A549 (cell line): Measurements from ENCODE around the gene MAN1A2. TPM values are rescaled to one million over a fixed set of nuclear protein-coding genes. Genes with fewer than 3 reads are reported as not detected.

Experiments
- ATAC-seq, 2 experiments: fragments of 200-7000 bp in 1 of 2; fragments of >200 bp in 1 of 2; cut with Nextera tagmentation in 1 of 2; cut with Tn5 transposase in 1 of 2; 3 replicates each; pipeline versions ENCODE4 v1.8.0 to v1.9.1; 2018 to 2020; ENCODE audit warnings: mild to moderate bottlenecking in 1 of 2, moderate library complexity in 1 of 2
- CTCF ChIA-PET: fragments of 300-600 bp; sonication (Branson Sonifier 250); formaldehyde crosslinking; extraction: SDS; loops from one replicate; lab custom pipeline; 2021; ENCODE audit warnings: antibody characterized with exemption, inconsistent platforms; lab: Yijun Ruan, JAX
- POLR2A ChIA-PET: fragments of 350-600 bp; formaldehyde crosslinking; extraction: SDS; loops from one replicate; lab custom pipeline; 2021; ENCODE audit warnings: antibody characterized with exemption, inconsistent platforms; lab: Yijun Ruan, JAX
- DNase-seq, 2 experiments: peaks; one replicate each; pipeline versions ENCODE4 v3.0.0 to v3.0.0-alpha.2; 2011 to 2016; ENCODE audit warnings: low read depth in 1 of 2, low spot score in 1 of 2
- FAIRE-seq: peaks from 2 replicates; lab custom pipeline; 2011; peaks lifted over from hg19 to GRCh38; lab: Jason Lieb, UNC
- H3K27ac ChIP-seq, 2 experiments: fragments of >200 bp; sonication (Bioruptor Twin); formaldehyde crosslinking; 3 replicates each; pipeline ENCODE4 v1.5.1; 2016 to 2017
- H3K4me1 ChIP-seq: fragments of >200 bp; sonication (Bioruptor Twin); formaldehyde crosslinking; 3 replicates; pipeline ENCODE4 v1.6.1; 2016
- H3K4me2 ChIP-seq: fragments of >200 bp; sonication (Bioruptor Twin); formaldehyde crosslinking; 3 replicates; pipeline ENCODE4 v1.6.1; 2016
- H3K4me3 ChIP-seq: fragments of >200 bp; sonication (Bioruptor Twin); formaldehyde crosslinking; 3 replicates; pipeline ENCODE4 v1.5.1; 2016
- H3K9me3 ChIP-seq: fragments of >200 bp; sonication (Bioruptor Twin); formaldehyde crosslinking; 3 replicates; pipeline ENCODE4 v1.6.1; 2016
- ATOH8 ChIP-seq: fragments of 250-450 bp; sonication (Bioruptor Pico); IDR thresholded peaks from 2 replicates; pipeline ENCODE4 v1.5.0; 2020; ENCODE audit warnings: low read depth, mild to moderate bottlenecking, moderate library complexity
- CBX2 ChIP-seq: fragments of 200-600 bp; sonication (generic); IDR thresholded peaks from 2 replicates; pipeline ENCODE4 v1.6.1; 2016; ENCODE audit warnings: low read depth, mild to moderate bottlenecking, borderline replicate concordance
- CHD2 ChIP-seq: fragments of 150-350 bp; IDR thresholded peaks from 2 replicates; pipeline ENCODE4 v1.6.1; 2014; ENCODE audit warnings: low read length; ENCODE audit not compliant: partially characterized antibody
- EHMT2 ChIP-seq: fragments of 200-600 bp; sonication (generic); IDR thresholded peaks from 2 replicates; pipeline ENCODE4 v1.6.1; 2016; ENCODE audit warnings: antibody characterized with exemption, low read depth, mild to moderate bottlenecking, moderate library complexity
- FOSL2 ChIP-seq, 2 experiments: fragments of 450-650 bp in 1 of 2; fragments of >200 bp in 1 of 2; sonication (Bioruptor Twin) in 1 of 2; formaldehyde crosslinking; IDR thresholded peaks; 2 replicates each; pipeline versions ENCODE4 v1.5.0 to v1.6.1; 2016 to 2020; ENCODE audit warnings: mild to moderate bottlenecking in 1 of 2, moderate library complexity in 1 of 2
- HEYL ChIP-seq: fragments of 250-450 bp; sonication (Bioruptor Pico); IDR thresholded peaks from 2 replicates; pipeline ENCODE4 v1.8.0; 2021; ENCODE audit warnings: mild to moderate bottlenecking, moderate library complexity
- HOXA7 ChIP-seq: fragments of 250-450 bp; sonication (Bioruptor Pico); IDR thresholded peaks from 2 replicates; pipeline ENCODE4 v1.5.0; 2020; ENCODE audit warnings: mild to moderate bottlenecking, moderate library complexity
- JUN ChIP-seq, 2 experiments: fragments of >200 bp; sonication (Bioruptor Twin); formaldehyde crosslinking; IDR thresholded peaks; 2 replicates in 1 of 2; 3 replicates in 1 of 2; pipeline ENCODE4 v1.6.1; 2016 to 2017
- KDM5A ChIP-seq: fragments of 200-600 bp; sonication (generic); IDR thresholded peaks from 2 replicates; pipeline ENCODE4 v1.6.1; 2016; ENCODE audit warnings: antibody characterized with exemption, mild to moderate bottlenecking
- MAFK ChIP-seq: fragments of 450-650 bp; IDR thresholded peaks from 2 replicates; pipeline ENCODE4 v1.6.1; 2014; ENCODE audit not compliant: partially characterized antibody
- MAX ChIP-seq: IDR thresholded peaks from 2 replicates; pipeline ENCODE4 v1.6.1; 2012
- MYC ChIP-seq: IDR thresholded peaks from 2 replicates; pipeline ENCODE4 v1.6.1; 2012; ENCODE audit warnings: mild to moderate bottlenecking, inconsistent platforms, low read length, improper control_type of control experiment, borderline replicate concordance
- NFE2L2 ChIP-seq: fragments of 150-350 bp; conservative IDR thresholded peaks from 2 replicates; pipeline ENCODE4 v1.6.1; 2014; ENCODE audit warnings: low read length
- NPAS2 ChIP-seq: fragments of 250-450 bp; sonication (Bioruptor Pico); IDR thresholded peaks from 2 replicates; pipeline ENCODE4 v1.8.0; 2022; ENCODE audit warnings: mild to moderate bottlenecking, moderate library complexity, borderline replicate concordance
- NR3C1 ChIP-seq: fragments of >200 bp; sonication (Bioruptor Twin); formaldehyde crosslinking; IDR thresholded peaks from 3 replicates; pipeline ENCODE4 v1.6.1; 2017
- PHF8 ChIP-seq: fragments of 200-600 bp; sonication (generic); IDR thresholded peaks from 2 replicates; pipeline ENCODE4 v1.6.1; 2016; ENCODE audit warnings: low read depth, mild to moderate bottlenecking, antibody characterized with exemption, moderate library complexity, borderline replicate concordance
- POLR2AphosphoS2 ChIP-seq: conservative IDR thresholded peaks from 2 replicates; pipeline ENCODE4 v1.6.1; 2012; ENCODE audit warnings: low read length, improper control_type of control experiment, inconsistent platforms
- RARB ChIP-seq: fragments of 250-450 bp; sonication (Bioruptor Pico); IDR thresholded peaks from 2 replicates; pipeline ENCODE4 v1.8.0; 2021; ENCODE audit warnings: mild to moderate bottlenecking, moderate library complexity
- RFX5 ChIP-seq: fragments of 450-650 bp; IDR thresholded peaks from 2 replicates; pipeline ENCODE4 v1.7.1; 2014; ENCODE audit warnings: antibody characterized with exemption, mild to moderate bottlenecking, moderate library complexity
- SMC3 ChIP-seq: fragments of >200 bp; sonication (Bioruptor Twin); formaldehyde crosslinking; IDR thresholded peaks from 3 replicates; pipeline ENCODE4 v1.6.1; 2018; ENCODE audit warnings: inconsistent platforms
- TFCP2L1 ChIP-seq: fragments of 250-450 bp; sonication (Bioruptor Pico); IDR thresholded peaks from 2 replicates; pipeline ENCODE4 v1.5.0; 2021; ENCODE audit warnings: mild to moderate bottlenecking
- ZSCAN20 ChIP-seq: fragments of 250-450 bp; sonication (Bioruptor Pico); IDR thresholded peaks from 2 replicates; pipeline ENCODE4 v1.8.0; 2022; ENCODE audit warnings: mild to moderate bottlenecking, moderate library complexity
- WGBS: methylation state at CpG from one replicate; pipeline ENCODE4 v1.1.6; 2017; ENCODE audit errors: missing lambda C conversion rate; 5-methylcytosine and 5-hydroxymethylcytosine counted together
- polyA plus RNA-seq, 4 experiments: library from polyadenylated mRNA; depleted of rRNA in 3 of 4; stranded (reverse); fragments of >200 nt; fragmentation: RNase III in 1 of 4; extraction: RNeasy Plus Mini Kit Qiagen cat#74134 plus additional on column Dnase treatment in 1 of 4; gene quantifications; 2 replicates in 3 of 4; 3 replicates in 1 of 4; pipeline ENCODE4 v1.2.3, GENCODE V29; 2011 to 2017
- TF ChIP-seq, protein P1 (sequence below): IDR thresholded peaks from 2 replicates; pipeline ENCODE4 v1.6.1; 2012
- TF ChIP-seq, protein P2 (sequence below): fragments of 200-600 bp; sonication (generic); IDR thresholded peaks from 2 replicates; pipeline ENCODE4 v1.6.1; 2016; ENCODE audit warnings: antibody characterized with exemption, mild to moderate bottlenecking, moderate library complexity

MAN1A2 gene
- polyA plus RNA-seq, 2 of the 4 experiments (the other 2 are of a cell fraction): 10.2 to 18.7 TPM

DNA sequence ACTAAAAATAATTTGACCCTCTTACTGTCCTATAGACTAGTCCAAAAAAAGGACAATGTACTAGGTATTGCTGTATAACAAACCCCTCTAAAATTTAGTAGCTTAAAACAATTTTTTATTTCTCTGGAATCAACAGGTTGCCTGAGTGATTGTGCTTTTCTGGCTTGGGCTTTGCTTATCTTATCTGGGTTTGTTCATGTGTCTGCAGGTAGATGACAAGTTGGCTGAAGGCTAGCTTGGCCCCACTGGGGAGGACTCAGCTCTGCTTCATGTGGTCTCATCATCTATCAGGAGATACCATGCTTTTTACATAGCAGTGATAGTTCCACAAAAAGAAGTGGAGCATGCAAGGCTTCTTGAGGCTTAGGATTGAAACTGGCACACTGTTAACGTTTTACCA, 114.2 kb downstream of the MAN1A2 start:
- 92% methylated on average over 1 of the region's 1 CpG for WGBS
- FAIRE-seq: no peak
- no peak overlapping the region for H3K4me3 ChIP-seq

DNA sequence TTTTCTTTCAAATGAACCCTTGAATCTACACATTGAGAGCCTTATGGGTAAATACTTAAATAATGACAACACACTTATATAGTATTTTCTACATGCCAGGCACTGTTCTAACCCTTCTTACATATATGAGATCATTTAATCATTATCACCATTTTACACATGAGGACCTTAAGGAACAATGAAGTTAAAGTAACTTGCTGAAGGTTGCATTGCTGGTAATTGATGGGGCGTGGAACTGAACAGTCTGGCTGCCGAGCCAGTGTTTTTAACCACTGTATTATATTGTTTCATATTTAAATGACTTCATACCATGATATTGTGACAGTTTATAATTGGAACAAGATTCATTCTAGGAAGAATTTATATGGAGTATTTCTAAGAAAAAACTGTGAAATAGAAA, 126.7 kb downstream of the MAN1A2 start:
- TF ChIP-seq MAFK: no peak
- TF ChIP-seq NPAS2: no peak
- no peak for TF ChIP-seq PHF8
- no peak for TF ChIP-seq ATOH8 (CRISPR knock-in tag)
- no peak for TF ChIP-seq MYC
- TF ChIP-seq POLR2AphosphoS2: no peak
- TF ChIP-seq KDM5A: no peak
- TF ChIP-seq CHD2: no peak
- no peak for TF ChIP-seq NR3C1
- no peak for TF ChIP-seq RFX5
- no peak for TF ChIP-seq CBX2
- TF ChIP-seq, protein P1, sequence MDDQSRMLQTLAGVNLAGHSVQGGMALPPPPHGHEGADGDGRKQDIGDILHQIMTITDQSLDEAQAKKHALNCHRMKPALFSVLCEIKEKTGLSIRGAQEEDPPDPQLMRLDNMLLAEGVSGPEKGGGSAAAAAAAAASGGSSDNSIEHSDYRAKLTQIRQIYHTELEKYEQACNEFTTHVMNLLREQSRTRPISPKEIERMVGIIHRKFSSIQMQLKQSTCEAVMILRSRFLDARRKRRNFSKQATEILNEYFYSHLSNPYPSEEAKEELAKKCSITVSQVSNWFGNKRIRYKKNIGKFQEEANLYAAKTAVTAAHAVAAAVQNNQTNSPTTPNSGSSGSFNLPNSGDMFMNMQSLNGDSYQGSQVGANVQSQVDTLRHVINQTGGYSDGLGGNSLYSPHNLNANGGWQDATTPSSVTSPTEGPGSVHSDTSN: no peak
- TF ChIP-seq HOXA7: no peak
- no peak for TF ChIP-seq MAX
- no peak for TF ChIP-seq TFCP2L1 (CRISPR knock-in tag)
- no peak for TF ChIP-seq SMC3
- TF ChIP-seq, protein P2, sequence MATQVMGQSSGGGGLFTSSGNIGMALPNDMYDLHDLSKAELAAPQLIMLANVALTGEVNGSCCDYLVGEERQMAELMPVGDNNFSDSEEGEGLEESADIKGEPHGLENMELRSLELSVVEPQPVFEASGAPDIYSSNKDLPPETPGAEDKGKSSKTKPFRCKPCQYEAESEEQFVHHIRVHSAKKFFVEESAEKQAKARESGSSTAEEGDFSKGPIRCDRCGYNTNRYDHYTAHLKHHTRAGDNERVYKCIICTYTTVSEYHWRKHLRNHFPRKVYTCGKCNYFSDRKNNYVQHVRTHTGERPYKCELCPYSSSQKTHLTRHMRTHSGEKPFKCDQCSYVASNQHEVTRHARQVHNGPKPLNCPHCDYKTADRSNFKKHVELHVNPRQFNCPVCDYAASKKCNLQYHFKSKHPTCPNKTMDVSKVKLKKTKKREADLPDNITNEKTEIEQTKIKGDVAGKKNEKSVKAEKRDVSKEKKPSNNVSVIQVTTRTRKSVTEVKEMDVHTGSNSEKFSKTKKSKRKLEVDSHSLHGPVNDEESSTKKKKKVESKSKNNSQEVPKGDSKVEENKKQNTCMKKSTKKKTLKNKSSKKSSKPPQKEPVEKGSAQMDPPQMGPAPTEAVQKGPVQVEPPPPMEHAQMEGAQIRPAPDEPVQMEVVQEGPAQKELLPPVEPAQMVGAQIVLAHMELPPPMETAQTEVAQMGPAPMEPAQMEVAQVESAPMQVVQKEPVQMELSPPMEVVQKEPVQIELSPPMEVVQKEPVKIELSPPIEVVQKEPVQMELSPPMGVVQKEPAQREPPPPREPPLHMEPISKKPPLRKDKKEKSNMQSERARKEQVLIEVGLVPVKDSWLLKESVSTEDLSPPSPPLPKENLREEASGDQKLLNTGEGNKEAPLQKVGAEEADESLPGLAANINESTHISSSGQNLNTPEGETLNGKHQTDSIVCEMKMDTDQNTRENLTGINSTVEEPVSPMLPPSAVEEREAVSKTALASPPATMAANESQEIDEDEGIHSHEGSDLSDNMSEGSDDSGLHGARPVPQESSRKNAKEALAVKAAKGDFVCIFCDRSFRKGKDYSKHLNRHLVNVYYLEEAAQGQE: no peak
- no peak for TF ChIP-seq HEYL (CRISPR knock-in tag)
- Histone ChIP-seq H3K9me3 (no peaks in the 10 kb centered on the region), H3K4me1 (no peaks in the 10 kb centered on the region), H3K4me3 (no peak overlapping the region), H3K4me2 (no peak overlapping the region), H3K27ac (no peak overlapping the region)
- 84% methylated on average over 2 of the region's 2 CpGs for WGBS
- ATAC-seq (no peak), FAIRE-seq (no peak), DNase-seq (no peak)
- ChIA-PET CTCF (no interaction called here), POLR2A (no interaction called here)

More for the DNA sequence above, 114.2 kb downstream of the MAN1A2 start:
- no peak for TF ChIP-seq EHMT2
- TF ChIP-seq FOSL2 (IDR thresholded peaks at IDR 0.05): no peak
- no peak for TF ChIP-seq FOSL2 (CRISPR knock-in tag; IDR thresholded peaks at IDR 0.05)
- TF ChIP-seq ZSCAN20 (CRISPR knock-in tag): no peak
- TF ChIP-seq CHD2: no peak
- TF ChIP-seq RFX5: no peak
- TF ChIP-seq RARB (CRISPR knock-in tag): no peak
- no peak for TF ChIP-seq NFE2L2
- TF ChIP-seq JUN (IDR thresholded peaks at IDR 0.05): no peak
- H3K4me2 ChIP-seq: no peak overlapping the region
- H3K4me1 ChIP-seq: no peaks in the 10 kb centered on the region
- CTCF ChIA-PET: no interaction called here
- POLR2A ChIA-PET: no interaction called here
- no peak for ATAC-seq
- DNase-seq: no peak
- H3K9me3 ChIP-seq: no peaks in the 10 kb centered on the region
- no peak overlapping the region for H3K27ac ChIP-seq
